AG04449 (cell line): ENCODE results near the gene ARHGAP26.

ENCODE experiments used
- CTCF ChIA-PET: fragments of 350-600 bp; formaldehyde crosslinking; extraction: SDS; loops from one replicate; lab custom pipeline; 2021; ENCODE audit warnings: antibody characterized with exemption; lab: Yijun Ruan, JAX
- POLR2A ChIA-PET: fragments of 400-600, 350-600 bp; formaldehyde crosslinking; extraction: SDS; loops from one replicate; lab custom pipeline; 2020; ENCODE audit warnings: antibody characterized with exemption, inconsistent platforms; lab: Yijun Ruan, JAX
- DNase-seq: peaks from one replicate; pipeline ENCODE4 v3.0.0-alpha.2; 2010; ENCODE audit warnings: low read depth, low spot score
- H3K4me3 ChIP-seq: 2 replicates; pipeline ENCODE4 v1.5.1; 2011; ENCODE audit warnings: low read depth, mild to moderate bottlenecking, control low read depth, low read length
- TF ChIP-seq, protein P1 (sequence below): IDR thresholded peaks from one replicate; pipeline ENCODE4 v1.5.1; 2011; ENCODE audit warnings: mild to moderate bottlenecking, moderate library complexity, low read length, control low read depth, inconsistent platforms; ENCODE audit not compliant: insufficient read depth; ENCODE audit errors: missing control alignments

The ARHGAP26 gene

DNA sequence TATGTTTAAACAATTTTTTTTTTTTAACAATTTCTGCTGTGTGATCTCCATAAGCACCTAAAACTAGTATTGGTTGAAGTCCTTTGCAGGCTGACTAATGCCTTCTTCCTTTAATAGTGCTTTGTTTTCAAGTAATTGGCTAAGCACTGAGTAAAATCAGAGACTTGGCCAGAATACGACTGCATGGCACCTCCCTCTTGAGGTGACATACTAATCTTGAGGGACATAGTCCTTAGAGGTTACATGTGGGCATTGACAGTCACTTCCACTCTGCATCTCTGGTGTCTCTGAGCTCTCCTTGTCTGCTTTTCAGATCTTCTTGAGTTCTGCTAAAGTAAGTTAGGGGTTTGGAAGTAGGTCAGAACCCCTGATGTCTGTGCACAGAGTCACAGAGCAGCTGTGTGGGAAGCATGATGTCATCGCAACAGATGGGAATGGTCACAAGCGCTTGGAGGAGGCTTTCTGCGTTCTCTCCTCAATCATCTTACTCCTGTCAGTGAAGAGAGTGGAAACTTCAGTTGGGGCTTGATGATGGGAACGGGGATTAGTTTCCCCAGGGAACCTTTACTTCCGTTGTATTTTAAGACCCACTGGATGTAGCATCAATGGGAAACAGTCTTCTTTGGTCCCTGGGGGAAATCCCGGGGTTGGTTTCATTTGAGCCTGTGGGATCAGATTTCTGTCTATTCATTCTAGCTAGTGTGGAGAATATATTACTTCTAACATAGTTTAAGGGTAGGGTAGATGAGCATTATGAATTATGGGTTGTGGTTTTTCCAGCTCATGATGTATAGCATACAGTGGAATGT is 136.9 kb downstream of the ARHGAP26 start:
- TF ChIP-seq, protein P1, sequence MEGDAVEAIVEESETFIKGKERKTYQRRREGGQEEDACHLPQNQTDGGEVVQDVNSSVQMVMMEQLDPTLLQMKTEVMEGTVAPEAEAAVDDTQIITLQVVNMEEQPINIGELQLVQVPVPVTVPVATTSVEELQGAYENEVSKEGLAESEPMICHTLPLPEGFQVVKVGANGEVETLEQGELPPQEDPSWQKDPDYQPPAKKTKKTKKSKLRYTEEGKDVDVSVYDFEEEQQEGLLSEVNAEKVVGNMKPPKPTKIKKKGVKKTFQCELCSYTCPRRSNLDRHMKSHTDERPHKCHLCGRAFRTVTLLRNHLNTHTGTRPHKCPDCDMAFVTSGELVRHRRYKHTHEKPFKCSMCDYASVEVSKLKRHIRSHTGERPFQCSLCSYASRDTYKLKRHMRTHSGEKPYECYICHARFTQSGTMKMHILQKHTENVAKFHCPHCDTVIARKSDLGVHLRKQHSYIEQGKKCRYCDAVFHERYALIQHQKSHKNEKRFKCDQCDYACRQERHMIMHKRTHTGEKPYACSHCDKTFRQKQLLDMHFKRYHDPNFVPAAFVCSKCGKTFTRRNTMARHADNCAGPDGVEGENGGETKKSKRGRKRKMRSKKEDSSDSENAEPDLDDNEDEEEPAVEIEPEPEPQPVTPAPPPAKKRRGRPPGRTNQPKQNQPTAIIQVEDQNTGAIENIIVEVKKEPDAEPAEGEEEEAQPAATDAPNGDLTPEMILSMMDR = no peak
- H3K4me3 ChIP-seq = no peak overlapping the region
- no peak for DNase-seq
- ChIA-PET POLR2A (no interaction called here), CTCF (interaction anchor here (1.1 to 4.5 kb wide), 5 partner anchors 10 to 194 kb away, joined by 3 to 20 read pairs (median 7); no protein-coding TSS in a partner anchor)

DNA sequence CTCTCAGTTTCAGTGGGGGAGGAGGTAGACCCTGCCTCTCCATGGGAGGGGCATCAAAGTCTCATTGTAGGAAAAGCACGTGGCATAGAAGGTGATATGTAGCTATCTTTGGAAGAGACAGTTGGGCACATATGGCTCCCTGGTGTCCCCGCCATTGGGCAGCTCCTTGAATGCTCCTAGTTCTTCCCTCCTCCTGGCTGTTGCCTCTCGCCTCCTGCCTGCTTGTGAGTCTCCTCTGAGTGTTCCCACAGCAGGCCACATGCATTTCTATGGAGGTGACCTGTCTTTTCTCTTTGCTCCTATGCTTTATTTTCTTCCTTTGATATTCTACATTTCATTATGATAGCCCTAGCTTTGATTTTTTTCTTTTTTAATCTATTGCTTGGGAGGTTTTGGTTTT is 138.5 kb downstream of the ARHGAP26 start:
- ChIA-PET CTCF (interaction anchor here (0.8 to 4.5 kb wide), 4 partner anchors 13 to 195 kb away, joined by 3 to 20 read pairs (median 13); no protein-coding TSS in a partner anchor), POLR2A (no interaction called here)
- TF ChIP-seq, protein P1 = no peak
- no peak overlapping the region for H3K4me3 ChIP-seq
- DNase-seq = no peak

DNA sequence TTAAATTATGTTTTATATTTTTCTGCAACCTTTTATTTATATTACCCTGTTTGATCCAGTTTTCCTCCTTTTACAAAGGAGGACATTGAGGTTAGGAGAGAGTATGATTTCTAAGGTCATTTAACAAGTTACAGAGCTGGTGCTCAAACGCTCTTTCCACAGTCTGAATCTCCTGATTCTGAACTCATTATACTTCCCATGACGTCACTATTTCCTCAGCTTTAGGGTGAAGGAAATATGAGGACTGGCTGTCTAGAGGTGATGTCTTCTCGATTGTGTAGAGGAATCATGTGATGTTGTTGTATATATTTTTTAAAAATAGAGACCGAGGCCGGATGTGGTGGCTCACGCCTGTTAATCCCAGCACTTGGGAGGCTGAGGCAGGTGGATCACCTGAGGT is 140.0 kb downstream of the ARHGAP26 start:
- TF ChIP-seq, protein P1 = no peak
- ChIA-PET POLR2A (no interaction called here), CTCF (interaction anchor here (1.3 to 3.8 kb wide), 3 partner anchors 12 to 197 kb away, joined by 5 to 19 read pairs (median 6); no protein-coding TSS in a partner anchor)
- no peak overlapping the region for H3K4me3 ChIP-seq
- no peak for DNase-seq

DNA sequence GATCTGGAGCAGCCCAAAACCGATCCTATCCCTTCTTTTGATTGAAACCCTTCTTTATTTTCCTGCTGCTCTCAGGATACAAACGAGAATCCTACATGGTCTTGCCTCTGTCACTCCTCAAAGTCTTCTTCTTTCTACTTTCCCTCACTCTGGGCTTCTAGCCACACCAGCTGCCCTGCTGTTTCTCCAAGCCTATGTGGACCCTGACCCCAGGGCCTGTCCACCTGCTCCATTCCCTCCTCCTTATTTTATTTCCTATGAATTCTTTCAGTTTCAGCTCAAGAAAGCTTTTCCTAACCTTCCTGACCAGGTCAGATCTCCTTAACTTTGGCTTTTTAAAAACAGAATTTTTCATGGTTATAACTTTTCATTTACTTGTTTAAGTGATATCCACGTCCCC is 141.0 kb downstream of the ARHGAP26 start:
- no peak for DNase-seq
- TF ChIP-seq, protein P1 = no peak
- H3K4me3 ChIP-seq = no peak overlapping the region
- POLR2A ChIA-PET = no interaction called here
- CTCF ChIA-PET = interaction anchor here (1.3 to 6.3 kb wide), 6 partner anchors 10 to 198 kb away, joined by 3 to 36 read pairs (median 6); no protein-coding TSS in a partner anchor

DNA sequence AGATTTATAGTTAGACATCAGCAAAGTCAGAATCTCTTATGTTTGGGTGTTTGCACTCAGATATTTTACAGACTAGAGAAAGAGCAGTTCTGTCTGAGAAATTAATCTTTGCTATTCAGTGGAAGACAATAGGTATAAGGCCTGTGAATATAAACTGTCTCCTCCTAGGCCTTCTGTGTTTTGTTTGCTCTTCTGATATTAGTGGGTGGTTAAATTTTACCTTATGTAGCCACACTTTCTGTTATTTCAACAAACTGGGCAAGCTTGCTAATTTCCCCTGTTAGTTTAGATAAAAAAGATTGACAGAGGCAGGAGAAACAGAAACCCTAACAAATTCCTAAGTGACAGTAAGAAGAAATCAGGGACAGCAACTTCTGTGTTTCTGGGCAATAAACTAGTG is 141.6 kb downstream of the ARHGAP26 start:
- DNase-seq = no peak
- ChIA-PET CTCF (interaction anchor here (1.1 to 6.3 kb wide), 7 partner anchors 10 to 198 kb away, joined by 3 to 38 read pairs (median 6); no protein-coding TSS in a partner anchor), POLR2A (no interaction called here)
- TF ChIP-seq, protein P1 = no peak
- no peak overlapping the region for H3K4me3 ChIP-seq

DNA sequence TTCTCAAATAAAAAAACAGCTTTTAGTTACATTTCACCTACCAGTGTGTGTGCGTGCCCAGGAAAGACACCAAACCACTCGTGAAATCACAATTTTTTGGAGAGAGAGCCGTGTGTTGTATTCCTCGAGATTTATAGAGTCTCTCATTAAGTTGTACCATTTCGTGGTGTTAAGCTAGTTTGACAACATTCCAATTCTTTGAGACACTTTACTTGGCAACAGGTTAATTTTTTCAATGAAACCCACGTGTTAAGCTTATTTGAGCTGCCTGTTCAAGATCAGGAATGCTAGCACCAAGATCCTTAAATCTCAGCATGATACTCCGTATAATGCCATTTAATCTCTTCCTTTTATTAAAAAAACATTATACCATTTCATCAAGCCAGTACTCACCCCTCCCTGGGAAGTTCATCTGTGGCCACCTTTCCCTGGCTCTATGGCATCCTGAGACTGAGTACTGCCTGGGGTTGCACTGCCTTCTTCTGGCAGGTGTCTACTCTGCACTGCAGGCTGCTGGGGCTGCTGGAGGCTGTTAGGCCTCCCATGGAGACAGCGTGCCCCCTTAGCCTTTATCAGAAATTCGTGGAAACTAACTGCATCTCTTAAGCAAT is 143.7 kb downstream of the ARHGAP26 start:
- no peak for DNase-seq
- POLR2A ChIA-PET = no interaction called here
- H3K4me3 ChIP-seq = no peak overlapping the region
- CTCF ChIA-PET = interaction anchor here (1.0 to 6.3 kb wide), 6 partner anchors 12 to 911 kb away, joined by 3 to 38 read pairs (median 4); no protein-coding TSS in a partner anchor
- TF ChIP-seq, protein P1 = no peak
